Raji (cell line): Measurements from ENCODE around the gene RRP9.

Experiments
- POLR2A ChIP-seq: IDR thresholded peaks from 2 replicates; pipeline ENCODE4 v1.6.1; 2011; ENCODE audit warnings: low read depth, low read length, control low read depth; ENCODE audit not compliant: insufficient read depth

RRP9 gene

GRCh38 chr3:51938780-51939425 is 2.8 kb downstream of the RRP9 start:
- TF ChIP-seq POLR2A: no peak

DNA sequence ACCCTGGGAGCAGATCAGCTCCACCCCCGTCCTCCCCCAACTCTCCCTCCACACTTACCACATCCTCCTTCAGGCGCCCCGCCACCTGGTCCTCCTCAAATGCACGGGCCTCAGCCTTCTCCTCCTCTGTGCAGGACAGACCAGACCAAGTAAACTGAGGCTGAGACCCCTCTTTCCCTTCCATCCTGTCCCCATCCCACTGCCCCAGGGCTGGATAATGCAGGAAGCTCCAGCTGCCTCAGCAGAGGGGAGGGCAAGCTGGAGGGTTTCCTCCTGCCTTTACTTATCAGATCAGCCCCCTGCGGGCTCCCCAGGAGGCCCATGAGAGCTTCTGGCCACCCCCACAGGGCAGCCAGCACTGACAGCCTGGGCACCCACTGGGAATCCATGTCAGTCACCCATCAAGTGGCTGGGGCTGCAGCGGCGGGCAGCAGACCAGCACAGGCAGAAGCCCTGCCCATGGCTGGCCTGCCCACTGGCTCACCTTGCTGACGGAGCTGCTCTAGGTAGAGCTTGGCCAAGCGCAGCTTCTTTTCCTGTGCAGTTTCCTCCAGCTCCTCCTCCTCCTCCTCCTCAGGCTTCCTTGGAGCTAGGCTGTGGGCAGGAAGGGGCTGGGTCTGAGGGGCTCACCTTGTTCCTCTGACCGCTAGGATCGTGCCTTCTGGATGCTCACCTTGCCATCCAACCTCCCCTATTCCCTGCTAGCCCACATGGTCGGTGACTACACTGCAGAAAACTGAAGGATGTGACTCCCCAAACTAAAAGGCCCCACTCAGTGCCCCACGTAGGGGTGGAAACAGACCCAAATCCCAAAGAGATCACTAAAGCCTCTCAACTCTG is 3.9 kb downstream of the RRP9 start:
- TF ChIP-seq POLR2A: no peak

DNA sequence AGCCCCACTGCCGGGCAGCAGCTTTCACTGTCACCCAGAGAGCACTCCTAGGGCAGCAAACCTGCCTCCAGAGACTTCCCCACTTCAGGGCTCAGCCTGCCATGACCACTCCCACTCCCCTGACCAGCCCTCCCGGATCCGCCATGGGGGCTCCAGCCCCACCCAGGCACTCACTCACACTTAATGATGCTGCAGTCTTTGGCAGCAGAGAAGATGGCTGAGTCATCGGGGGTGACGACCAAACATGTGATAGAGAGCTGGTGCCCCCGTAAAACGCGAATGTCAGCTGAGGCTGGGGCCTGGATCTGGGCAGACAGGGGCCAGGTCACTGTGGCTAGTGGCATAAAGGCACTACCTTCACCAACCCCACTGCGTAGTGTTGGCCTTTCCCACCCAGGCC is 4.7 kb downstream of the RRP9 start:
- TF ChIP-seq POLR2A: no peak

DNA sequence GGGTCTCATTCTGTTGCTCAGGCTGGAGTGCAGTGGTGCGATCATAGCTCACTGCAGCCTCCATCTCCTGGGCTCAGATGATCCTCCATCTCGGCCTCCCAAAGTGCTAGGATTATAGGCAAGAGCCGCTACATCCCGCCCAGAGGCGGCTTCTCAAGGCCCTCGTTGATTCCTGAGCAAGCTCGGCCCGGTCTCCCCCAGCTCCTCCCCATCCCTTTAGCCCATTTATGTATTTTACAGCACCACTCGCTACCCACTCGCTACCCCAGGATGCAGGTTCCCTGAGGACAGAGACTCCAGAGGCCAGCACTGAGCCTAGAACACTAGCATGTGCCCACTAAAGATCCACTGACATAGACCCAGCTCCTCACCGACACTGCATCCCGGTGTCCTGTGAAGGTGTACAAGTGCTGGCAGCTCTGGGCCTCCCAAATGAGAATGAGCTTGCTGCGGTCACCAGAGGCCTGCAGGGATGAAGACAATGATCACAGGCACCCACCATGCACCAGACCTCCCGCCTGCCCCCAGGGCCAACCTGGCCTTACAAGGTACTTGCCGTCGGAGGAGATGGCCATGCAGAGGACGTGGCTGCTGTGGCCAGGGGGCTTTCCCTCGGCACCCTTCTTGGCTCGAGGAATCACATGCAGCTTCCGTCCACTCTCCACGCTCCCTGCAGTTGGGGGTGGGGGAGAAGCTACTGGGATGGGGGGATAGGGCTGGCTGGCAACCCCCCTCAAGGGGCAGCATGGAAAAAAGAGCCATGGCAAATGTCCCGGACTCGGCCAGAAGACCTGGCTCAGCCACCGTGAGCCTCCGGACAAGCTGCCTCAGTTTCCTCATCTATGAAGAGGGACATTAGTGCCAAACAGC is 5.6 kb downstream of the RRP9 start:
- no peak for TF ChIP-seq POLR2A

GRCh38 chr3:51934991-51935885 is 6.5 kb downstream of the RRP9 start:
- TF ChIP-seq POLR2A: no peak

- TF ChIP-seq POLR2A: no peak
Measured at GRCh38 chr3:51934139-51934850, 7.4 kb downstream of the RRP9 start.

- no peak for TF ChIP-seq POLR2A
Measured at GRCh38 chr3:51933471-51934138, 8.1 kb downstream of the RRP9 start.

DNA sequence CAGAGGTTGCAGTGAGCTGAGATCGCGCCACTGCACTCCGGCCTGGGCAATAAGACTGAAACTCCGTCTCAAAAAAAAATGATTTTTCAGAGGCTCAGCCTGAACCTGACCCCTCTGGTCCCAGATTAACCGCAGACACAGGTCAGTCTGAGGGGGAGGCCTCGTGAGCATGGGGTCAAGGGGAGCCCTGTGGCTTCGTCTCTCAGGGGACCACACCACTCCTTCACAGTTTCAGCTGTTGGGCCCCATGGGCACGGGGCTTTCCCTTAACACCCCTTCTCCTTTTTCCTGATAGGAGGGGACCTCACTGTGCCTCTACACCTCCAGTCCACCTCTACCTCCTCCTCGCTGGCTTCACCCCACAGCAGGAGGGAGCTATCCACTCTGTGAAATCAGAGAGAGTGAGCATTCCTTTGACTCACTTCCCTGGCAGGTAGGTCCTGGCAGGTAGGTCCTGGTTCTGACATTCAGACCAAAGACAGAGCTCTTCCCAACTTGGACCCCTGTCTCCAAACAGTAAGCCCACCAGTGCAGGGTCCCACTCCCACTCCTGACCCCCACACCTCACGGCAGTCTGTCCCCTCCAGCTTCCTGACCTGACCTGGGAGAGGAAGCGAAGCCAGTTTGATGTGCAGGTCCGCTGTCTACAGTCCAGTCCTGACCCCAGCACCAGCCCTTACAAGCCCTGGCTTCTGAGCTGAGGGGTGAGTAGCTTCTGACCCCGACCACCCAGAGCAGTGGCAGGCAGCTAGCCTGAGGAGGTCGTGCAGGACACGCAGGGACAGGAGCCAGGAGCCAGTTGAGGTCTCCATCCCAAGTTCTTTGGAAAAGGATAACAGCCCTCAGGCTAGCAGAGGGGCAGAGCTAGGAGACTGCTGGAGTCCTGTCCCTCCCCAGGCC is 9.0 kb downstream of the RRP9 start:
- no peak for TF ChIP-seq POLR2A

GRCh38 chr3:51931756-51932155 is 9.9 kb downstream of the RRP9 start:
- no peak for TF ChIP-seq POLR2A

- no peak for TF ChIP-seq POLR2A
Measured at GRCh38 chr3:51930439-51930838, 11.3 kb downstream of the RRP9 start.

- no peak for TF ChIP-seq POLR2A
Measured at GRCh38 chr3:51929420-51930003, 12.2 kb downstream of the RRP9 start.

GRCh38 chr3:51928438-51928837 is 13.3 kb downstream of the RRP9 start:
- TF ChIP-seq POLR2A: no peak
